Neural cell (in vitro differentiated cells): ENCODE measurements around the gene ERMN. TPM values are rescaled to one million over a fixed set of nuclear protein-coding genes. Genes with fewer than 3 reads are reported as not detected.

ENCODE experiments used
- H2AFZ ChIP-seq: fragments of 200-600, 300-800 bp; sonication (generic), shearing (Covaris generic); 2 replicates; pipeline ENCODE4 v1.6.0; 2014; ENCODE audit warnings: low read depth, mild to moderate bottlenecking, antibody characterized with exemption, low read length, moderate library complexity
- H3F3A ChIP-seq: fragments of 200-600 bp; shearing (Covaris generic); 2 replicates; pipeline ENCODE4 v1.6.1; 2016; ENCODE audit warnings: mild to moderate bottlenecking, moderate library complexity, mixed read lengths, antibody characterized with exemption, low read length; ENCODE audit not compliant: insufficient read depth, poor library complexity, severe bottlenecking
- H3K27ac ChIP-seq: fragments of 200-600, 300-800 bp; sonication (generic), shearing (Covaris generic); 2 replicates; pipeline ENCODE4 v1.5.1; 2014; ENCODE audit warnings: mild to moderate bottlenecking, low read length, moderate library complexity
- H3K27me3 ChIP-seq: fragments of 300-800, 200-600 bp; sonication (generic), shearing (Covaris generic); 2 replicates; pipeline ENCODE4 v1.6.0; 2014; ENCODE audit warnings: mild to moderate bottlenecking, low read depth, low read length, moderate library complexity; ENCODE audit not compliant: insufficient read depth
- H3K36me3 ChIP-seq: fragments of 300-800, 200-600 bp; sonication (generic), shearing (Covaris generic); 2 replicates; pipeline ENCODE4 v1.5.1; 2014; ENCODE audit warnings: mild to moderate bottlenecking, antibody characterized with exemption, low read length, moderate library complexity; ENCODE audit not compliant: insufficient read depth
- H3K4me2 ChIP-seq: fragments of 300-800, 200-600 bp; sonication (generic), shearing (Covaris generic); 2 replicates; pipeline ENCODE4 v1.6.0; 2014; ENCODE audit warnings: mild to moderate bottlenecking, low read length
- H3K4me3 ChIP-seq: fragments of 300-800, 200-600 bp; sonication (generic), shearing (Covaris generic); 2 replicates; pipeline ENCODE4 v1.5.1; 2014; ENCODE audit warnings: mild to moderate bottlenecking, low read length, moderate library complexity
- H3K79me2 ChIP-seq: fragments of 200-600 bp; shearing (Covaris generic); replicated peaks from 2 replicates; pipeline ENCODE4 v1.6.0; 2014; ENCODE audit warnings: mild to moderate bottlenecking, low read length, moderate library complexity; ENCODE audit not compliant: insufficient read depth
- H3K9ac ChIP-seq: fragments of 300-800, 200-600 bp; sonication (generic), shearing (Covaris generic); 2 replicates; pipeline ENCODE4 v1.6.1; 2016; ENCODE audit warnings: mild to moderate bottlenecking, low read length, mixed read lengths
- H3K9me2 ChIP-seq: fragments of 200-600 bp; shearing (Covaris generic); 2 replicates; pipeline ENCODE4 v1.6.1; 2016; ENCODE audit warnings: mild to moderate bottlenecking, low read length, mixed read lengths; ENCODE audit not compliant: insufficient read depth
- H3K9me3 ChIP-seq: fragments of 200-600, 300-800 bp; sonication (generic), shearing (Covaris generic); 2 replicates; pipeline ENCODE4 v1.6.1; 2016; ENCODE audit warnings: mild to moderate bottlenecking, mixed run types, low read length, moderate library complexity, mixed read lengths
- H4K20me1 ChIP-seq: fragments of 200-600 bp; shearing (Covaris generic); 2 replicates; pipeline ENCODE4 v1.6.1; 2016; ENCODE audit warnings: mild to moderate bottlenecking, mixed run types; ENCODE audit not compliant: insufficient read depth
- CTCF ChIP-seq: fragments of 450-650 bp; IDR thresholded peaks from 2 replicates; pipeline ENCODE4 v1.5.1; 2014; ENCODE audit warnings: antibody characterized with exemption, mild to moderate bottlenecking, moderate library complexity; ENCODE audit not compliant: poor library complexity, severe bottlenecking
- EP300 ChIP-seq: fragments of 450-650 bp; conservative IDR thresholded peaks from 2 replicates; pipeline ENCODE4 v1.6.1; 2014; ENCODE audit warnings: antibody characterized with exemption, mild to moderate bottlenecking, moderate library complexity; ENCODE audit not compliant: poor library complexity, severe bottlenecking
- EZH2 ChIP-seq: fragments of 200-600, 300-800 bp; shearing (Covaris generic), sonication (generic); IDR thresholded peaks from 2 replicates; pipeline ENCODE4 v1.6.1; 2014; ENCODE audit warnings: antibody characterized with exemption, low read length, borderline replicate concordance, mild to moderate bottlenecking; ENCODE audit not compliant: insufficient read depth, poor library complexity, severe bottlenecking
- MXI1 ChIP-seq: fragments of 450-650 bp; conservative IDR thresholded peaks from 2 replicates; pipeline ENCODE4 v1.6.1; 2014; ENCODE audit warnings: antibody characterized with exemption, mild to moderate bottlenecking; ENCODE audit not compliant: poor library complexity, severe bottlenecking
- POLR2AphosphoS5 ChIP-seq: IDR thresholded peaks from 2 replicates; pipeline ENCODE4 v1.6.1; 2012
- RAD21 ChIP-seq: fragments of 450-650 bp; conservative IDR thresholded peaks from 2 replicates; pipeline ENCODE4 v1.6.1; 2014; ENCODE audit warnings: antibody characterized with exemption, mild to moderate bottlenecking, moderate library complexity
- REST ChIP-seq: IDR thresholded peaks from 2 replicates; pipeline ENCODE4 v1.6.1; 2012; ENCODE audit warnings: borderline replicate concordance
- SMC3 ChIP-seq: fragments of 450-650 bp; conservative IDR thresholded peaks from 2 replicates; pipeline ENCODE4 v1.6.1; 2014; ENCODE audit warnings: antibody characterized with exemption, mild to moderate bottlenecking, moderate library complexity; ENCODE audit not compliant: poor library complexity
- TAF1 ChIP-seq: IDR thresholded peaks from 2 replicates; pipeline ENCODE4 v1.6.1; 2012; ENCODE audit warnings: low read depth
- polyA plus RNA-seq: library from polyadenylated mRNA; depleted of rRNA; stranded (reverse); fragments of >200 nt; gene quantifications from 2 replicates; pipeline ENCODE4 v1.2.3, GENCODE V29; 2014

ERMN gene
- polyA plus RNA-seq, 1 donor from 2014 or later: not detected

GRCh38 chr2:157318884-157319283 lies 6.7 kb downstream of the ERMN start:
- no peaks in the 10 kb centered on the region for H4K20me1 ChIP-seq
- H3K9ac ChIP-seq: no peak overlapping the region
- no peaks in the 10 kb centered on the region for H3K27me3 ChIP-seq
- H3K4me3 ChIP-seq: no peak overlapping the region
- no peaks in the 10 kb centered on the region for H3K79me2 ChIP-seq
- no peaks in the 10 kb centered on the region for H3K36me3 ChIP-seq
- H3K27ac ChIP-seq: no peak overlapping the region
- H3K4me2 ChIP-seq: no peak overlapping the region
- no peaks in the 10 kb centered on the region for H3K9me3 ChIP-seq
- no peak for TF ChIP-seq TAF1
- no peak for TF ChIP-seq EP300
- no peak for TF ChIP-seq EZH2
- TF ChIP-seq CTCF: no peak
- no peak for TF ChIP-seq SMC3
- TF ChIP-seq MXI1: no peak
- no peak for TF ChIP-seq RAD21
- no peak for TF ChIP-seq REST
- TF ChIP-seq POLR2AphosphoS5: no peak
- H3F3A ChIP-seq: no peaks in the 10 kb centered on the region
- H2AFZ ChIP-seq: no peak overlapping the region
- no peaks in the 10 kb centered on the region for H3K9me2 ChIP-seq

- Histone ChIP-seq H3K27me3 (no peaks in the 10 kb centered on the region), H3K27ac (no peak overlapping the region), H3K79me2 (no peaks in the 10 kb centered on the region), H3K4me2 (no peak overlapping the region), H3K9me2 (no peaks in the 10 kb centered on the region), H3K9me3 (no peaks in the 10 kb centered on the region), H3K36me3 (no peaks in the 10 kb centered on the region), H2AFZ (no peak overlapping the region), H3F3A (no peaks in the 10 kb centered on the region), H3K4me3 (no peak overlapping the region), H4K20me1 (no peaks in the 10 kb centered on the region), H3K9ac (no peak overlapping the region)
- TF ChIP-seq POLR2AphosphoS5: no peak
Measured at GRCh38 chr2:157315901-157316300, 9.7 kb downstream of the ERMN start.

- Histone ChIP-seq H3K27ac (no peak overlapping the region), H3F3A (no peaks in the 10 kb centered on the region), H3K27me3 (no peaks in the 10 kb centered on the region), H3K79me2 (no peaks in the 10 kb centered on the region), H3K4me3 (no peak overlapping the region), H4K20me1 (no peaks in the 10 kb centered on the region), H3K36me3 (no peaks in the 10 kb centered on the region), H3K9me3 (no peaks in the 10 kb centered on the region), H3K9ac (no peak overlapping the region), H3K9me2 (no peaks in the 10 kb centered on the region), H3K4me2 (no peak overlapping the region), H2AFZ (no peak overlapping the region)
- TF ChIP-seq REST (no peak), SMC3 (no peak), RAD21 (no peak), CTCF (no peak), EP300 (no peak), POLR2AphosphoS5 (no peak), EZH2 (no peak), MXI1 (no peak), TAF1 (no peak)
Measured at GRCh38 chr2:157312866-157313486, 12.6 kb downstream of the ERMN start.
